ENCODE results near the gene GCSH.

Gene GCSH

DNA sequence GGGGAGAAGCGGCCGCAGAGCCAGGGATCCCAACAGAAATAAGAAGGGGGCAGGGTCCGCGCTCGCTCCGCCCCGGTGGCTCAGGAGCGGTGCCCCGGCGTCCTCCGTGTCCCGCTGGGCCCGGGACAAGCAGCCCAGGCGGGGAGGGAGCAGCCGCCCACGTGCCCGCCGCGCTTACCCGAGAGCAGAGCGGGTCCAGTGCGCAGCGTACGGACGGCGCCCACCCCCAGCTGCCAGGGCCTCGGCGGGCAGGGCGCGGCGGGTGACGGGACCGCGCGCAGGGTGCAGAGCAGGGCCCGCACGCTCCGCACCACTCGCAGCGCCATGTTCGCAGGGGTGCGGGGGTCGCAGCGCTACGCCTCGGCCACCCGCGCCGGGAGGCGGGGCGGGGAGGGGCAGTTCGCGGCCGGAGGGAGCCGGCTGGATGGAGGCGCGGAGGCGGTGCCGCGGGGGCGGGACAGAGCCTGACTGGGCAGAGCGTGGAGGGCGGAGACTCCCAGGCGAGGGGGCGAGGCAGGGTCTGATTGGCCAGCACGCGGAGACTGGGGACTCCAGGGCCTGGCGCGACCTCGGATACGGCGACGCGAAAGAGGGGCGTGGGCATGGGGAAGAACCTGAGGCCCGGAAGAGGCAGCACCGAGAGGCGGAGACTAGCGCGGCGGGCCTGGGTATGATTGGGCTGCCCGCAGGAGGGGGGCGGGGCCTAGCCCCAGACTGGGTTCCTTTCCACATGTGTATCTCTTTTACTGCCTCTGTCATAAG, at the start of gene GCSH:
GCSH (minus strand) TSS at position 443 of the 762 bp plus-strand sequence; CDS start at position 326, 117 bp downstream.
- no peaks in the 10 kb centered on the region for H3K27me3 ChIP-seq (ENCODE audit: control insufficient read depth, low read length)
- peaks cover 46% of the 10 kb centered on the region for H3K79me2 ChIP-seq (ENCODE audit: control insufficient read depth, low read length)
- TF ChIP-seq, protein P1, sequence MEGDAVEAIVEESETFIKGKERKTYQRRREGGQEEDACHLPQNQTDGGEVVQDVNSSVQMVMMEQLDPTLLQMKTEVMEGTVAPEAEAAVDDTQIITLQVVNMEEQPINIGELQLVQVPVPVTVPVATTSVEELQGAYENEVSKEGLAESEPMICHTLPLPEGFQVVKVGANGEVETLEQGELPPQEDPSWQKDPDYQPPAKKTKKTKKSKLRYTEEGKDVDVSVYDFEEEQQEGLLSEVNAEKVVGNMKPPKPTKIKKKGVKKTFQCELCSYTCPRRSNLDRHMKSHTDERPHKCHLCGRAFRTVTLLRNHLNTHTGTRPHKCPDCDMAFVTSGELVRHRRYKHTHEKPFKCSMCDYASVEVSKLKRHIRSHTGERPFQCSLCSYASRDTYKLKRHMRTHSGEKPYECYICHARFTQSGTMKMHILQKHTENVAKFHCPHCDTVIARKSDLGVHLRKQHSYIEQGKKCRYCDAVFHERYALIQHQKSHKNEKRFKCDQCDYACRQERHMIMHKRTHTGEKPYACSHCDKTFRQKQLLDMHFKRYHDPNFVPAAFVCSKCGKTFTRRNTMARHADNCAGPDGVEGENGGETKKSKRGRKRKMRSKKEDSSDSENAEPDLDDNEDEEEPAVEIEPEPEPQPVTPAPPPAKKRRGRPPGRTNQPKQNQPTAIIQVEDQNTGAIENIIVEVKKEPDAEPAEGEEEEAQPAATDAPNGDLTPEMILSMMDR (IDR thresholded peaks at IDR 0.05; ENCODE audit: low read depth, low read length, poor library complexity, severe bottlenecking), result no peak
- TF ChIP-seq EZH2phosphoT487 (IDR thresholded peaks at IDR 0.05; ENCODE audit: borderline replicate concordance, low read length), result no peak
- no peaks in the 10 kb centered on the region for H4K20me1 ChIP-seq (ENCODE audit: control insufficient read depth, insufficient read depth, low read depth, low read length)
- H3K36me3 ChIP-seq (ENCODE audit: control insufficient read depth, low read length), result peaks cover 11% of the 10 kb centered on the region
- H3F3A ChIP-seq (ENCODE audit: control insufficient read depth, insufficient read depth), result no peaks in the 10 kb centered on the region
- peak within 1 kb of the TSS; percentile 62 for H3K4me2 ChIP-seq (ENCODE audit: low read length)
- H3K4me1 ChIP-seq (ENCODE audit: control insufficient read depth, low read length), result peaks cover 25% of the 10 kb centered on the region
- no peak within 1 kb of the TSS for H3K27ac ChIP-seq (ENCODE audit: low read depth, low read length)
- no peaks in the 10 kb centered on the region for H3K9me2 ChIP-seq (replicated peaks; ENCODE audit: control insufficient read depth, low read length)
- no peaks in the 10 kb centered on the region for H3K9me3 ChIP-seq (ENCODE audit: control insufficient read depth, insufficient read depth, low read length)
- peak within 1 kb of the TSS; percentile 80 for H3K4me3 ChIP-seq (ENCODE audit: low read length)

DNA sequence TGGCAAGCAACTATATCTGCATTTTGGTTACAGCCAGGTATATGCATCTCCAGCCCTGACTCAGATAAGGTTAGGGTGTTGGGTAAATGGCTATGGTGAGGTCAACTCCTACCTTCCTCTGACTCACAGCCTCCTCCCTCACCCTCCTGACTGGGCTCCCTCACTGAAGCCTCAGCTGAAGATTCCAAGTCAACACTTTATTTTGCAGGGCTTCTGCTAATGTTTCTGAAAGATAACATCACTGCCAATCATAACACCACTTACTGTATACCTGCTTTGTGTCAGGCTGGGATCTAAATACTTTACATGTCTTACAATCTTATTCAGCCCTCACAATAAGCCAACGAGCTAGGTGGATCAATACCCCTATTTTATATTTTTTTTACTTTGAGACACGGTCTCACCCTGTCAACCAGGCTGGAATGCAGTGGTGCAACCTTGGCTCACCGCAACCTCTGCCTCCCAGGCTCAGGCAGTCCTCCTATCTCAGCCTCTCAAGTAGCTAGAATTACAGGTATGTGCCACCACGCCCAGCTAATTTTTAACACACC, 47.8 kb upstream of the GCSH start:
- H3K9me3 ChIP-seq (ENCODE audit: control insufficient read depth, insufficient read depth, low read length), result no peaks in the 10 kb centered on the region
- TF ChIP-seq EZH2phosphoT487 (IDR thresholded peaks at IDR 0.05; ENCODE audit: borderline replicate concordance, low read length), result no peak
- TF ChIP-seq, protein P1 (IDR thresholded peaks at IDR 0.05; ENCODE audit: low read depth, low read length, poor library complexity, severe bottlenecking), result no peak
- no peak overlapping the region for H3K4me3 ChIP-seq (ENCODE audit: low read length)
- H3K27ac ChIP-seq (ENCODE audit: low read depth, low read length), result no peak overlapping the region
- H4K20me1 ChIP-seq (ENCODE audit: control insufficient read depth, insufficient read depth, low read depth, low read length), result no peaks in the 10 kb centered on the region
- H3K27me3 ChIP-seq (ENCODE audit: control insufficient read depth, low read length), result no peaks in the 10 kb centered on the region; the same call in 1 of the 2 replicates
- no peaks in the 10 kb centered on the region for H3K9me2 ChIP-seq (replicated peaks; ENCODE audit: control insufficient read depth, low read length)
- H3K4me1 ChIP-seq (ENCODE audit: control insufficient read depth, low read length), result no peaks in the 10 kb centered on the region
- no peaks in the 10 kb centered on the region for H3K79me2 ChIP-seq (ENCODE audit: control insufficient read depth, low read length)
- no peaks in the 10 kb centered on the region for H3K36me3 ChIP-seq (ENCODE audit: control insufficient read depth, low read length)
- no peaks in the 10 kb centered on the region for H3F3A ChIP-seq (ENCODE audit: control insufficient read depth, insufficient read depth)
- H3K4me2 ChIP-seq (ENCODE audit: low read length), result no peak overlapping the region

DNA sequence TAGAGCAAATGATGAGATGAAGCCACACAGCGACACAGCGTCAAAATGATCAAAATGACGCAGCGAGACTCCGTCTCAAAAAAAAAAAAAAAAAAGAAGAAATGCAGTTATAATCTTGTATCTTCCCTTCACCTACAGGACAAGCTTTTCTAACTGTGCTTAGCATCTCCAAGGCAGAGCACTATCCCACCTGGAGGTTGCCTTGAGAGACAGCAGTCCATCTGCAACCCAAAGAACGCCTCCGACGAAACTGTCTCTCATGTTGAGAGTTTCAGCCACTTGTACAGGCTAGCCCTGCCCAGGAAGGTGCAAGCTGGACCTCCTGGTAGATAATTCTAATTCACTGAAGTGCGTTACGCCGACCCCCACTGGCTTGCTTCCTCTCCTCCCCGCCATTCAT, 46.7 kb upstream of the GCSH start:
- no peaks in the 10 kb centered on the region for H3K79me2 ChIP-seq (ENCODE audit: control insufficient read depth, low read length)
- no peak overlapping the region for H3K4me3 ChIP-seq (ENCODE audit: low read length)
- TF ChIP-seq, protein P1 (IDR thresholded peaks at IDR 0.05; ENCODE audit: low read depth, low read length, poor library complexity, severe bottlenecking), result no peak
- no peak for TF ChIP-seq EZH2phosphoT487 (IDR thresholded peaks at IDR 0.05; ENCODE audit: borderline replicate concordance, low read length)
- no peak overlapping the region for H3K27ac ChIP-seq (ENCODE audit: low read depth, low read length)
- no peaks in the 10 kb centered on the region for H3K36me3 ChIP-seq (ENCODE audit: control insufficient read depth, low read length)
- no peaks in the 10 kb centered on the region for H3K4me1 ChIP-seq (ENCODE audit: control insufficient read depth, low read length)
- no peaks in the 10 kb centered on the region for H3F3A ChIP-seq (ENCODE audit: control insufficient read depth, insufficient read depth)
- H3K9me3 ChIP-seq (ENCODE audit: control insufficient read depth, insufficient read depth, low read length), result no peaks in the 10 kb centered on the region
- no peak overlapping the region for H3K4me2 ChIP-seq (ENCODE audit: low read length)
- no peaks in the 10 kb centered on the region for H4K20me1 ChIP-seq (ENCODE audit: control insufficient read depth, insufficient read depth, low read depth, low read length)
- no peaks in the 10 kb centered on the region for H3K9me2 ChIP-seq (replicated peaks; ENCODE audit: control insufficient read depth, low read length)
- no peaks in the 10 kb centered on the region; the same call in 1 of the 2 replicates for H3K27me3 ChIP-seq (ENCODE audit: control insufficient read depth, low read length)

Measured in DOHH2 (cell line).